Measurements from ENCODE around the gene PLK5. TPM values are rescaled to one million over a fixed set of nuclear protein-coding genes. Genes with fewer than 3 reads are reported as not detected.

PLK5 gene
- total RNA-seq, 1 donor from 2014 or later = not detected

DNA sequence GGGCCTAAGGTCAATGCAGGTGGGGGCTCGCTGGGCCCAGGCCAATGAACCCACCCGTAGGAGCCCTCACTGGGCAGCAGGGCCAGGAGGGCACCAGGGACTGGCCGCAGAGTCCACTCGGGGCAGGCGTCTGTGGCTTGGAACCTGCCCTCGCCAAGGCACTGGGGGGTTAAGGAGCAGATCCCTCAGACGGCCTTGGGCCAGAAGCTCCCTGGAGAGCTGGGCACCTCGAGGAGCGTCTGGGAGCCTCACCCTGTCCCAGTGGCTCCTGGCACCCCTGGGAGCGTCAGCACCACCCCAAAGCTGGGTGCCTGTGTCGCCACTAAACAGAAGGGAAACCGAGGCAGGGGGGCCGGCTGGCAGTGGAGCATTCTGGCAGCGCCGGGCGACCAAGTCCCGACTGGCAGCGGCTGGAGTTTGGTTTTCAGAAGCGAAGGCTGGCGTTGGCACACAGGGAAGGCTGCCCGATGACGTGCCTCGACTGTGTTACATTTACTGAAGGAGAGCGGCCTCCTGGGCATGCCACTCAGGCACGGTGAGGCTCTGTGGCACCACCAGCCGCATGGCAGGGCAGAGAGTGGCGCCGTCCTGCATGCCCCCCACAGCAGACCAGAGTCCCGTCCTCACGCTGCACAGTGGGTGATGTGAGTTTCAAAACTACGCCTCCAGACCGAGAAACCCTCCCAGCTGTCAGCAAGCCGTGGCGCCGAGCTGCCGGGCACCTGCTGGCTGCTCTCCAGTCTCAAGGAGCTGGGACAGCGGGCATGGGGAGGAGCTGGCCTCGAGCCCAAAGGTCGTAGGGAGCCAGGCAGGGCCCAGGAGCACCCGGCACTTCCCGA, 53.4 kb downstream of the PLK5 start:
- no peak for DNase-seq (ENCODE audit: low read depth)

DNA sequence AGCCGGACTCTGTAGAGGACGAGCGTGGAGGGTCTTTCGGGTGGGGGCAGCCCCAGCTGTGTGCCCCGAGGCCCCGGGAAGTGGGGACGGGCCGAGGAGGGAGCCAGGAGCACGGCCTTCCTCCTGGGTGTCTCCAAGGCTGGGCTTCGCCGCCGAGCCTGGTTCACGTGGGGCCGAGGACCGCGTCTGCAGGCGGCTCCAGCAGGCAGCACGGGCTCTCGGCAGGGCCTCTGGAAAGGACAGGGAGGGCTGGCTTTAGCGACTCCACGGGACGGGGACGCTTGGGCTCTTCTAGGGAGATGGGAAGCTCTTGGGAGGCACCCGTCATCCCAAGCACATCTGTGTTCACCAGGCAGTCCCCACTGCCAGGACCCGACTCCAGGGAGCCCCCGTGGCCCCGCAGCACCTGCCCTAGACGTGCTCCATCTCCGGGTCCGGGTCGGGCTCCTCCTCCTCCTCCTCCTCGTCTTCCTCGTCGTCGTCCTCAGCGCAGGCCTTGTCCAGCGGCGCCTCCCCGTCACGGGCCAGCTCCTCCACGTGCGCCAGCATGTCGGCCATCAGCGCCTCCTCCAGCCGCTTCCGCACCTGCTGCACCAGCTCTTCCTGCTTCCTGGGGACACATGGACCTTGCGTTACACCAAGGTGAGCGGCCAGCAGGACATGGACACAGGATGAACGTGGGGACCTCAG, 54.2 kb downstream of the PLK5 start:
- DNase-seq (ENCODE audit: low read depth) = no peak

DNA sequence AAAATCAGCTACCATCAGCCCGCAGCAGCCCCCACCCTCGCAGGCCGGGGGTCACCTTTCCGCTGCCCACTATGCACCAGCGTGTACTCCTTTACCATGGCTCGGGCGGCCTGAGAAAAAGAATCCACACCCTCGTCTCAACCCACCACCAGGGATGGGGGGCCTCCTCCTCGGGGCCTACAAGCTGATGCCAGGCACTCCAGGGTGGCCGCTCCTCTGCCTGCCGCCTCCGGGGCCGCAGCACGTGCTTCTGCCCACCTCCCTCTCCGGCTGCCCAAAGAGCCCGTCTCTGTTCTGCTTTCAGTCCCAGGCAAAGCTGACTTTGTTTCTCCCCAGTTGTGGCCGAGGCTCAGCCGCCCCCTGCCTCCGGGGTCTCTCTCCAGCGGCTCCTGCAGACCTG, 55.3 kb downstream of the PLK5 start:
- DNase-seq (ENCODE audit: low read depth) = no peak

DNA sequence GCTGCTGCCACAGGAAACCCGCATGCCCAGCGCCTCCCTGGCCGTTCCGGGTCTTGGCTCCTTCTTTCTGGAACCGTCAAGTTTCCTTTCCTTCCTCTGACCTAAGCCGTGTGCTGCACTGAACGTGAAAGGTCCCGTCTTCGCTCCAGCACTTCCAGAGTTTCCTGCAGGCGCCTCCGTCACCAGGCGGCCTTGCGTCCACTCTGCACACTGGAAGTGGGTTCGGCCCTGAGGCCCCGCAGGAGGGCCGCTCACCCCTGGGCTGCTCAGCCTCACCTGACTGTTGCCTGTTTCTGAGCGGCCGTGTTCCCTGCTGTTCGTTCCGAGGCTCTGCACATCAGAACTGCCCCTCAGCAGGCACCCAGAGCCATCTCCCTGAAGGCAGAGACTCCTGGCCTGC, 56.5 kb downstream of the PLK5 start:
- DNase-seq (ENCODE audit: low read depth) = no peak

DNA sequence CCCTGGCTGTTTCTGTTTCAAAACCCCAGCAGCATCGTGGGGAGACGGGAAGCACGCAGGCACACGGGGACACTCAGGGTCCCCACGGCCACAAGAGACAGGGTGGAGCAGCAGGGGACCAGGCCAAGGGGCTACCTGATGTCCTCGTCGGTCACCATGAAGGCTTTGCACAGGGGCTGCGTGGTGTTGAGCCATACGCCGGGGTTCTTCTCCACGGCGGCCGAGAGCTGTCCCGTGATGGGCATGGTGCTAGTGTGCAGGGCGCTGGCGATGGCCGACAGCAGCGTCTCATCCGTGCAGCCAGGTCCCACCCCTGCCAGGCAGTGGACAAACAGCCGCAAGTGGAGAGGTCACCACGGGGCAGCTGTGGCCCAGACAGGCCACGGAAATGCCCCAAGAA, 57.1 kb downstream of the PLK5 start:
- no peak for DNase-seq (ENCODE audit: low read depth)

DNA sequence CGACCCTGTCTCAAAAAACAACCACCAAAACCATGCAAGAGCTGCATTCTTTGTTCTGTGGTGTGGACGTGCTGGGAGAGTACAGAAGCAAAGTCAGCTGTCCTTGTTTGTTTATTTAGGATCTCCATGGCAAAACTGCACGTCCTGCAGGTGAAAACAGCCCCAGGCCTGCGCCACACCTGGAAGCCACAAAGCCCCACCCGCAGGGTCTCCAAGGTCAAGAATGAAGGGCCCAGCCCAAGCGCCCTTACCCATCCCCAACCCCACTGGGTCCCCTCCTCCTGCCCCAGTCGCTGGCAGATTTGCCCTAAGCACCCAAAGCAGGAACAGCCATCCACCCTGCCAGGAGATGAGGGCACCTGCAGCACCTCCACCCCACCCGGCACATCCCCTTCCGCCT, 58.3 kb downstream of the PLK5 start:
- no peak for DNase-seq (ENCODE audit: low read depth)

DNA sequence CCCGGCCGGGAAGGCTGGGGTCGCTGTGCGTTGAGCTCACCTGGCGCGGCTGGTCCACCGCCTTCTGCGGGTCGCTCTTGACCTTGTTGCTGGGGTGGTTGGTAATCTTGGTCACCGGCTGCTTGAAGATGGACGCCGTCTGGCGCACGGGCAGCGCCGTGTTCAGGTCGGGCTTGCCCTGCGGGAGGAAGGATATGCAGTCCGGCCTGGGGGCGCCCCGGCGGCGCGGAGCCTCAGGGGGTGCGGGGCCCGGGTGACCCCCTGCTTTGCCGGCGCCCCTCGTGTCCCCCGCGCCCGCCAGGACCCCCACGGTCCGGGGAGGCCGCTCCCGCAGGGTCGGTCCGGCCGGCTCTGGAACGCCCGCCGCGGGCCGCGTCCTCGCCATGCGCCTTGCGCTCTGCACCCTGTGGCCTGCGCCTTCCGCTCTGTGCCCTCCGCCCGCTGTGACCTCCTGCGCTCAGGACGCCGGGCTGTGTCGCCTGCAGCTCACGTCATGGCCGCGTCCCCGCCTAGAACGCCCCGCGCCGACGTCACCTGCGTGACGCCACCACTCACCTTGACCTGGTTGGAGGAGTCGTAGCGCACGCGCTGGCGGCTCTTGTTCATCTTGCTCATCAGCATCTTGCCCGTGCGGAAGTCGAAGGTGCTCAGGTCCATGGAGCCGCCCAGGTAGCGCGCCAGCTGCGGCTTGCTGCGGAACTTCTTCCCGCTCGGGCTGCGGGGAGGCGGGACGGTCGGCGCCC, 60.8 kb downstream of the PLK5 start:
- DNase-seq (ENCODE audit: low read depth) = no peak

DNA sequence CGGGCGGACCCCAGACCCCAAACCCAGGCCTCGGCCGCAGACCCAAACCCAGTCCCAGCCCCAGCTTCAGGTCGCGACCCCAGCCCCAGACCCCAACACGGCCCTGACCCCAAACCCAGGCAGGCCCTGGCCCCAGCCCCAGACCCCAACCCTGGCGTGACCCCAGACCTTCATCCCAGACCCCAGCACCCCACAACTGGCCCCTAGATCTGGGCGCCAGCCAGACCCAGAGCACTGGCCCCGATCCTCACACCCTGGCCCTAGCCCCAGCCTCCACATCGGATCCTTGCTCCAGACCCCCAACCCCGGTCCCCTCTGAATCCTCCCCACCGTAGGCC, 61.3 kb downstream of the PLK5 start:
- no peak for DNase-seq (ENCODE audit: low read depth)

Other genes starting within 250 kb of the PLK5 start
- 13.9 and 21.5 TPM in 2 replicates for gene FAM174C, start 248.5 kb upstream of the PLK5 start, total RNA-seq
- gene EFNA2, start 238.2 kb upstream of the PLK5 start, total RNA-seq = 0.10 TPM in 1 of 2 replicates, not detected in the other
- gene NDUFS7, start 140.2 kb upstream of the PLK5 start, total RNA-seq = 56.8 and 70.2 TPM in 2 replicates
- gene GAMT, start 122.5 kb upstream of the PLK5 start, total RNA-seq = 13.4 and 15.4 TPM in 2 replicates
- gene DAZAP1, start 116.5 kb upstream of the PLK5 start, total RNA-seq = 49.2 and 96.9 TPM in 2 replicates
- gene RPS15, start 85.7 kb upstream of the PLK5 start, total RNA-seq = 442 and 500 TPM in 2 replicates
- gene APC2, start 74.0 kb upstream of the PLK5 start, total RNA-seq = 0.05 TPM in 1 of 2 replicates, not detected in the other
- gene C19orf25, start 44.9 kb upstream of the PLK5 start, total RNA-seq = 26.4 and 31.4 TPM in 2 replicates
- gene PCSK4, start 33.7 kb upstream of the PLK5 start, total RNA-seq = 1.6 and 4.9 TPM in 2 replicates
- 4.9 and 8.7 TPM in 2 replicates for gene REEP6, start 32.9 kb upstream of the PLK5 start, total RNA-seq
- gene ADAMTSL5, start 11.1 kb upstream of the PLK5 start, total RNA-seq = 2.1 and 5.0 TPM in 2 replicates
- gene MEX3D, start 44.2 kb downstream of the PLK5 start, total RNA-seq = 57.7 and 80.1 TPM in 2 replicates
- 57.5 and 98.2 TPM in 2 replicates for gene MBD3, start 68.8 kb downstream of the PLK5 start, total RNA-seq
- gene UQCR11, start 81.4 kb downstream of the PLK5 start, total RNA-seq = 48.3 and 76.2 TPM in 2 replicates
- gene TCF3, start 128.5 kb downstream of the PLK5 start, total RNA-seq = 39.2 and 102 TPM in 2 replicates
- gene ONECUT3, start 229.4 kb downstream of the PLK5 start, total RNA-seq = not detected in 2 replicates